ENCODE measurements around the gene RGS13.

GRCh38 chr1:192604979-192605620 lies 30.8 kb upstream of the RGS13 start:
- TF ChIP-seq POLR2A (IDR thresholded peaks at IDR 0.05; ENCODE audit: low read length) = no peak
- TF ChIP-seq GATA1 (IDR thresholded peaks at IDR 0.05; ENCODE audit: low read depth, low read length) = no peak

All from erythroblast (primary cell).